GM10847 (cell line): Measurements from ENCODE around the gene TPRG1.

Source experiments
- POLR2A ChIP-seq: IDR thresholded peaks from 2 replicates; pipeline ENCODE4 v1.6.1; 2011; ENCODE audit not compliant: insufficient read length; ENCODE audit errors: extremely low read depth

Gene TPRG1

DNA sequence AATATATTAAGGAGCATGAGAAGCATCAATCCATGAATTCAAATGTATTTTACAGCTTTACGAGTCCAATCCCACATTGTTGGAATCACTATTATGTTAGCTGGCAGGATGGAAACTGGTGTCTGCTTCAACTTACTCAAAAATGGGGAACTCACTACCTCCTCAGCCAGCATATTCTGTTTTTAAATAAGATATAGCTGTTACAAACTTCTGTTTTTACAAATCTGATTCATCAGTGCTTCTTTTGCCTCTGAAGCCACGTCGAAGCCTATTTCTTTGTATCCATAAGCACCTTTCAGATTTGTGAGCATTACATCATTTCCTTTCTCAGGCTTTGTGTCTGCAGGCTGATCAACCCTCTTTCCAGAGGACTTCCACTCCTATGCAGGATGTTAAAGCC lies 105.9 kb downstream of the TPRG1 start:
- no peak for TF ChIP-seq POLR2A

DNA sequence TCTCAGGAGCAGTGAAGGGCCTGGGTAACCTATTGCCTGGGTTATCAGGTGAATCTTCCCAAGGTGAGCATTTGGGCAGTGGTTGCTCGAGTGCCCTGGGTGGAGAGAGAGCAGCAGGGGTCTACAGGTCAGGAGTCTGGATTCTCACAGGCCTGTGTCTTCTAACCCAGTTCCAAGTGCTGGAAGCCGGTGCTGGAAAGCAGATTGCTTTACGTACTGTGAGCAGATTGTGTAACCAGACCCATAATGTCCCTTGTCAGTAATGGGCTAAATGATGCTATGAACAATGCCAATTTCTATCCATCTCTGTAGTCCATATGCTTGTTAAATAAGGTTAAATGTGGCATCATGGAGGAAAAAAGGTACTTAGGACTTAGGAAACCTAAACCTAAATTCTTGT lies 106.5 kb downstream of the TPRG1 start:
- no peak for TF ChIP-seq POLR2A

DNA sequence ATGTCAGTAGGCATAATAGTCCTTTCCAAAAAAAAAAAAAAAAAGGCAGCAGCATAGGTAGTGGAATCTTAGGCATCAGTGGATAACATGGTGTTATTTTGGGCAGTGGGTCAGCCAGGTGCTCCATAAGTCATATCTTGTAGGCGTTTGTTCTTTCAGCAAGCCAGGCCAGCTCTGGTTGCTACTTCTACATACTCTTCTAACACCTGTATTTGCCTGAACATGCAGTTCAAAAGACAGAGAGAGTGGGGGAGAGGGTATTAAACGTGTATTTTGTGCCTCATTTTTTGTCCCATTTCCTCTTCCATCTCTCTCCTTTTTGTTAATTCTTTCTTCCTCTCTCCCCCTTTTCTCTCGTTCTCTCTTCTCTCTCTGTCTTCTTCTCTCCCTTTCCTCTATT lies 110.4 kb downstream of the TPRG1 start:
- no peak for TF ChIP-seq POLR2A

DNA sequence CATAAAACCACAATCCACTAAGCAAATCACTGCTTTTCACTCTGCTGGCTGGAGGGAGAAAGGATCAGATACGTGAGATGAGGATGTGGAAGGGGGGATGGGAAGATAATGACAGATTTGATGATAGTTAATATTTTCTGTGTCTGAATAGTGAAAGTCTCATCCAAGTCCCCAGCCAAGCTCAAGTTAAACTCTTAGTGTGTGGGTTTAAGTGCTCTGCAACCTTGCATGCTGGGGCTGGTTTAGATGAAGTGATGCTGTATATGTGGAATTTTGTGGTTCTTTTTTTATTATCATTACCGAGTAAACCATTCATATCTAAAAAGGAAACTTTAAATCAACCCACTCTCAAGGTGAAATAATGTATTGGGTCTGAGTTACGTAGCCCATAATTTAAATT lies 111.0 kb downstream of the TPRG1 start:
- no peak for TF ChIP-seq POLR2A

DNA sequence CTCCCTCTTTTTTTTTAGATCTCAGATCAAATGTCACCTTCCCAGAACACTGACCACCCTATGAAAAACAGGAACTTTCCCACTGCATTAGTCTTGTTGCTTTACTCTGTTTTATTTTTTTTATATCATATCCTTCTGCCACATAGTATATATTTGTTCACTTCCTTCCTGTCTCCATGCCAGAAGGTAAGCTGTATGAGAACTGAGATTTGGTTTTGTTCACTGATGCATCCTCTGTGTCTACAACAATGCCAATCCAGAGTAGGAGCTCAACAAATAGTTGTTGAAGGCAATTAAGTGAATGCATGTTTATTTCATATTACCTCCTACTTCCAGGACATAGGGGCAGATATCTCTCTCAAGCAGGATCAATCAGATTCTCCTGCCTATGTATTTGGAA lies 114.4 kb downstream of the TPRG1 start:
- no peak for TF ChIP-seq POLR2A

DNA sequence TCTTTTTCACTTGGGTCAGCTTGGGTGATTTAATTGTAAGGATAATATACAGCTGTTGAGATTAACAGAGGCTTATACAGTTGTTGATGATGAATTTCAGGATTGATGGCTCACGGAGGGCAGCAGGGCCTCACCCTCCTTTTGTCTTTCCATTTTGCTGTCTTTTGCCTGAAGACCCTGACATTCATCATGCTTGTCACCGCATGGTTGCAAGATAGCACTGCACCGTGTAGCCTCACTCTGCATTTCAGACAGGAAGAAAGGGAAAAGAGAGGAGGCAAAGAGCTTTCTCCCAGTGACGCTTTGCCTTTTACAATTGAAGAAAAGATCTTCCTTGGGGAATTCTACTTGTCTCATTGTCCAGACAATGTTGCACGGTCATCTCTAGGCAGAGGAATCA lies 115.1 kb downstream of the TPRG1 start:
- TF ChIP-seq POLR2A, result no peak

DNA sequence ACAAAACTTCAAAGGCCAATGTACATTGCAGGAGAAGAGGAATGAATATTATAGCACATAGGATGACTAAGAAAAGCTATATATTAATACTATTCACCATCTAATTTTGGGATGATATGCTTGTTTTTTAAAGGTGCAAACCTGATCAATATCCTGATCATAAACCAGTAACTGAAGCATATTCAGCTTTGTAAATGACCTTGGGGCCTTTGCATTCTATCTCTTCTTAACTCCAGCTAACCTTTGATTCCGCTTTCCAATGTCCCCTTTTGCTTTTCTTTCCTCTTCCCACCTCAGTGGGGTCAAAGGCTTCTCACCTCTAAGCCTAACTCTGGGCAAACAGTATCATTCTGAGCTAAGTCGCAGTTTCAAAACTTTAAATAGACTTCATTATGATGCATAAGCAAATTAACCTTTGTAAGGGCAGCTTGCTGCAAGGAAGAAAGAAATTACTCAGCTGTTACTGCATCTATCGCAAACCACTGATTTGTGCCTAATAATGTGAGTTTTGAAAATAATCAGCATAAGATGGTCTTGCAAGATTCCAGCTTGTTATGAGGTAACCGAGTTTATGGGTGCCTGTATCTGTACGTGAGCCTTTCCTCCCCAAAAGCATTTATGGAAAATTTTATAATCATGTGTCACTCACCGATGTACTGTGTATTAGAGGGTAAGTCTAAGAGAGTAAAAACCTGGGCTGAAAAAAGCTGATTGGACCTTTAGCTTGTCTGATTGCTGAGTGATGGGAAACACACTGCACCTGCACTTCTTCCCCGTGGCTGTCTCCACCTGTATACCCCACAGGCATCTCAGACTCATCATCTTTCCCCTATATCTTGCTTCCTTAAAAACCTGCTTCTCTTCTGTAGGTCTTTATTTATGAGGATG lies 116.8 kb downstream of the TPRG1 start:
- TF ChIP-seq POLR2A, result no peak

DNA sequence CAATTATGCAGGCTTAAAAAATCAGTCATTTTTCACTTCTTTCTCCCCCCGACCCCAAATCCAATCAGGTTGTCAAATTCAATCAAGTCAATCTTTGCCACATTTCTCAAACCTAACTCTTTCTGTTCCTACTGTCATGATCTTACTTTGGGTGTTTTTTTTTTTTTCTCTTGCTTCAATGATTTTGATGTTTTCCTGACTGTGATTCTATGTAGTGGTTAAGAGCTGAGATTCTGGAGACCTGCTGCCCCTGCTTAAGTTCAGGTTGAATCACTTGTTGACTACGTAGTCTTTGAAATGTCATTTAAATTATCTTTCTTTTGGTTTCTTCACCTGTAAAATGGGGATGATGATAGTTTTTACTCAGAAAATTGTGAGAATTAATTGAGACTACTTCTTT lies 117.5 kb downstream of the TPRG1 start:
- no peak for TF ChIP-seq POLR2A

DNA sequence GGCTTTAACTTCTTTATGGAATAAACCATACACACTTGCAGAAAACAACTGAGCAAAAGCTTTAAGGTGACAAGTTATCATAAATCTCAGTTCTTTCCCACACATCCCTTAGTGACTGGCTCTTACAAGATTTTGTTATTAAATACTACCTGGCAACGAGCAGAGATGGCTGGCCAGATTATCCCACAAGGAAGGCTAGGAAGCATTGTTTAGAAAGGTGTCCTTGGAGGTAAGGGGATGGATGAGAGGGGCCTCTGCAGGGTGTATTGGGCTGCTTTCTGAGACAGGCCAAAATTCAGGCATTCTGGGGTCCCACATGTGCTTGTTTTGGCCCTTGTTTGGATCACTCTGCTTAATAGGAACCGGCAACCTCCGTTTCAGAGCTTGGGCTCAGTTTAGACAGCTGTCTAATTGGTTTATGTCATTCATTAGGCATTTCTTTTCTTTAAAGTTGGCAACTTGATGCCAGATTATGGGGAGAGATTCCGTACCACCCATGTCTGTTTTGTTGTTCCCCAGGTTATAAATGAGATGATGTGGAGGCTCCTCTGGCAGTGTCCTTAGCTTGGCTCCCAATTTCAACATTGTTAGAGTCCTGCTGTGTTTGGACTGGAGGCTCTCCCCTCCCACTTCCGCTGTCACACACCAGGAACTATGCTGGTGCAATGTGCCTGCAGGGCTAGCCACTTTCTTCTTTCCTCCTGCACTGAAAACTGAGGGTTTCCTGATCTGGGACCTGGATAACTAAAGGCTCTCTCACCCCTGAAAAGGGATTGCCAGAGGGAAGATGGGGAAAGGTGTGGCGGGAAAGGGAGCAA lies 121.1 kb downstream of the TPRG1 start:
- TF ChIP-seq POLR2A, result no peak

DNA sequence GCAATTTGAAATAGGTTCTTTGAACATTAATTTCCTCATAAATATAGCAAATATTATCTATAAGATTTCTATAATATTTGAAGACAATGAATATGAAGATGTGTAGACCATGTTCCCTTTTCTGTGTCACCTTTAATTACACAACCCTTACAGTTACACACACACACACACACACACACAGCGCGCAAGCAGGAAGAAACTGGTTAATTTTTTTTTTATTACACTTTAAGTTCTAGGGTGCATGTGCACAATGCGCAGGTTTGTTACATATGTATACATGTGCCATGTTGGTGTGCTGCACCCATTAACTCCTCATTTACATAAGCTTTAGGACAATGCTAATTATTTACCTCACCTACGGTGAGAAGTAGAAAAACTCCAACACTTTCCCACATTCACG lies 122.9 kb downstream of the TPRG1 start:
- TF ChIP-seq POLR2A, result no peak

DNA sequence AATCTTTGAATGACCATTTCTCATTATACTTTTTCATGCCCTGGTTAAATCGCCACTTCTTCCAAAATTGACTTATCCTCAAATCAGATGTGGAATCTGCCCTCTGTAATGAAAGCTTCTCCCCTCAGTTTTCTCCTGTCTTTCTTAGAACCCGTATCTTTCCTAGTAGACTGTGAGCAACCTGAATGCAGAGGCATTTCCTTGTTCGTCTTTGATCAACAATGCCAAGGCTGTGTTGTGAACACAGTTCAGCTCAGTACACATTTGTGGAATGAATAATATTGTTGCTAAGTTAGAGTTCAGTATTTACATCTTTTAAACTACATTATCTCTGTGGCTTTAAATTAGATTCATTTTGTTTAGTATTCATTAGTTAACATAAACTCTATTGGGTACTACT lies 123.3 kb downstream of the TPRG1 start:
- no peak for TF ChIP-seq POLR2A

DNA sequence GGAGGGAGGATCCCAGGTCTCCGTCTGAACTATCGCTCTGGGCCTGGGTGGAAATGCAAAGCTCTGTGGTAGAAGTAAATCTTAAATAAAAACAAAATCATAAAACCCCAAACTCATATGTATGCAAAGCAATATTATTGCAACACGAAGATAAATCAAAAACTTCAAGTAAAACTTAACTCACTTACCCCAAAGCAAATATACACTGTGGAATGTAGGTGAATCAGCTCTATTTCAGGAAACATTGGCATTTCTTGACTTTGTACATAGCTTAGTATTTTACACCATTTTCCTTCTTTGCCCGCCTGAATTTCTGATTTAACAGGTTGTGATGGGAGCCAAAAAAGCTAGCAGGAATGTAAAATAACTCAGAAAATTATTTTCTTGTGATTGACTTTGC lies 126.2 kb downstream of the TPRG1 start:
- TF ChIP-seq POLR2A, result no peak

DNA sequence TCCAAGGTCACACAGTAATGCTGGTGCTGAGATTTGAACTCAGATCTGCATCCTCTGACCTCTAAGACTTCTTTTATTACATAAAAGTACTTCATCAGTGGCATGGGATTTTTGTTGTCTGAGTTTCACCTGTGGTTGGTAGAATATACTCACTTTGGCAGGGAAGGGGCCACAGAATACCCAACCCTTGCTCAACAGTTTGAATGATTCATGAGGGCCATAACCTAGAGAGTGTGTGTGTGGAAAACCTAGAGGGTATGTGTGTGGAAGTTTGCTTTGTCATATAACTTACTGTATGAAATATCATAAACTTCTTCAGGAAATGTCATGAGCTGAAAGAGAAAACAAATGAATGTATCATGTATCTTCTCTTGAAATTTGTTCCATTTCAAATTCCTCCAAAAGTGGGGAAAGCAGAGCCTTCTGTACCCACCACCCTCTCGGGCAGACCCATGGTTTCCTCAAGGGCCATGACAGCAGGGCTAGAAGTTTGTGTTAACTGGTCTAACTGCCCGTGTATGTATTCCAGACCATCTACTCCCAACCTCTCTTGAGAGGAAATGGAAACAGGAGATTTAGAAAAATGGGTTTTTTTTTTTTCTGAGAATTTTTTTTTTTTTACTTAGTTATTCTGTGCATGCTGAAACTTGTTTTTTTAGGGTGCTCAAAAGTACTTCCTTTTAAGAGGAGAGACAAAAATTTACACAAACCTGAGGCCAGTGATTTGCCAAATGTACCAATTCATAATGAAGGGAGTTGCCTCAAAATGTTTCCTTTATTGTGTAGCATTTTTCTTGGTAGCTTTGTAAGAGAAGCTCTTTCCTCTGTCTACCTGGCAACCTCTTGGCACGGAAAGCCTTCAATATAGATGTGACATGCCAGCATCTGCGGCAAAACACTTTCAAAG lies 127.0 kb downstream of the TPRG1 start:
- no peak for TF ChIP-seq POLR2A

DNA sequence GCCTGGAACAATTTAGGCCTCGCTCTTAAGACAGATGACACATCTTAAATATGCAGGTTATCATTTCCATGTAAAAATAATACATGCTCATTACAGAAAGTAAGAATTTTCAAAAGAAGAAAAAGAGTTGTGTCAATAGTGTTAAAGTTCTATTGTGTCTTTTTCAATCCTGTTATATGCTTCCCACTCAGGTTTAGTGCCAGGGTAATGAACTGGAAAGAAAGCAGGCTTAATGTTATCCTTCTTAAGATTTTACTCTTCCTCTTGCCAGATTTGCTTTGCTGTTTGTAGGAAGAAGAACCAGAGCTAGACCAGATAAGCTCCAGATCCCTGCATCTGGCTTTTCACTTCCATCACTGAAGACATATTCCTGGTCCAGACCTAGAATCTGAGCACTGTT lies 128.6 kb downstream of the TPRG1 start:
- no peak for TF ChIP-seq POLR2A

DNA sequence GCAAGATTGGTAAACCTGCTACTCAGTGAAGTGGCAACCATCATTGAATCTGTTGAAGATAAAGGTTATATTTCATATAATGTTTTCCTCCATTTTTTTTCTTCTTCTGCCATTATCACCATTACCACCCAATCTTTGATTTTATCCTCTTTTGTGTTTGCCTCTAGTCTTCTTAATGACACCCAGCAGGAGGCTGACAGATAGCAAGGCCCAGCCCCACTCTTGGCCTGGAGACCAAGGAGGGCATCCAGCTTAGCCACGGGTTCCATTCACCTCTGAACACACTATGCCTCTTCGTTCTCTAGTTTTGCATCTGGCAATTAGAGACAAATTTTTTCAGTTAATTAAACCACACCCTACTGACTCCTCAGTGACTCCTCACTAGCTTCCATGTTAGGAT lies 129.7 kb downstream of the TPRG1 start:
- no peak for TF ChIP-seq POLR2A
